Caco-2 (cell line): ENCODE measurements around the gene DPP3. TPM values are rescaled to one million over a fixed set of nuclear protein-coding genes. Genes with fewer than 3 reads are reported as not detected.

ENCODE experiments used
- BruUV-seq: library from RNA; stranded (reverse); fragments of 400-500 nt; replicated peaks from 2 replicates; lab custom pipeline; 2021; lab: Mats Ljungman, UMichigan
- CTCF ChIA-PET: fragments of 300-600 bp; sonication (Branson Sonifier 250); formaldehyde crosslinking; loops from one replicate; lab custom pipeline; 2022; ENCODE audit warnings: antibody characterized with exemption; lab: Charles Lee
- POLR2A ChIA-PET: fragments of 300-600 bp; sonication (Branson Sonifier 250); formaldehyde crosslinking; loops from one replicate; lab custom pipeline; 2022; ENCODE audit warnings: antibody characterized with exemption; lab: Charles Lee
- DNase-seq, 2 experiments: peaks; one replicate each; pipeline versions ENCODE4 v3.0.0 to v3.0.0-alpha.2; 2020 to 2022
- H3K27me3 ChIP-seq: replicated peaks from 2 replicates; pipeline ENCODE4 v1.6.0; 2011; ENCODE audit warnings: low read length; ENCODE audit not compliant: control insufficient read depth, insufficient read depth
- H3K36me3 ChIP-seq: 2 replicates; pipeline ENCODE4 v1.5.1; 2011; ENCODE audit warnings: low read length; ENCODE audit not compliant: control insufficient read depth, insufficient read depth
- H3K4me1 ChIP-seq: fragments of 250-450 bp; sonication (Bioruptor Pico); 2 replicates; pipeline ENCODE4 v1.5.1; 2020; ENCODE audit warnings: mild to moderate bottlenecking
- H3K4me3 ChIP-seq: 2 replicates; pipeline ENCODE4 v1.5.1; 2011; ENCODE audit warnings: low read depth, mild to moderate bottlenecking, control low read depth, low read length
- H3K9me3 ChIP-seq: fragments of 250-450 bp; sonication (Bioruptor Pico); 2 replicates; pipeline ENCODE4 v1.5.1; 2020; ENCODE audit warnings: mild to moderate bottlenecking, moderate library complexity
- H3K27ac Mint-ChIP-seq: one replicate; pipeline ENCODE4 v1.8.0; 2022; ENCODE audit warnings: mixed read lengths; ENCODE audit not compliant: unreplicated experiment
- H3K27me3 Mint-ChIP-seq: one replicate; pipeline ENCODE4 v1.8.0; 2022; ENCODE audit warnings: mixed read lengths; ENCODE audit not compliant: insufficient read depth, unreplicated experiment
- H3K36me3 Mint-ChIP-seq: one replicate; pipeline ENCODE4 v1.8.0; 2022; ENCODE audit warnings: mild to moderate bottlenecking, mixed read lengths; ENCODE audit not compliant: insufficient read depth, unreplicated experiment
- H3K4me1 Mint-ChIP-seq: one replicate; pipeline ENCODE4 v1.8.0; 2022; ENCODE audit warnings: low read depth, mixed read lengths; ENCODE audit not compliant: unreplicated experiment
- H3K4me3 Mint-ChIP-seq: one replicate; pipeline ENCODE4 v1.8.0; 2022; ENCODE audit warnings: mild to moderate bottlenecking, moderate library complexity, mixed read lengths; ENCODE audit not compliant: unreplicated experiment
- H3K9me3 Mint-ChIP-seq: one replicate; pipeline ENCODE4 v1.8.0; 2022; ENCODE audit warnings: mixed read lengths; ENCODE audit not compliant: unreplicated experiment
- CTCF ChIP-seq, 2 experiments: fragments of 200-600 bp in 1 of 2; IDR thresholded peaks; 1 replicate in 1 of 2; 2 replicates in 1 of 2; pipeline versions ENCODE4 v1.5.1 to v1.8.0; 2011 to 2022; ENCODE audit warnings: antibody characterized with exemption in 1 of 2, control low read depth in 1 of 2, inconsistent platforms in 1 of 2, low read depth in 1 of 2, low read length in 1 of 2, mild to moderate bottlenecking in 1 of 2, moderate library complexity in 1 of 2; ENCODE audit not compliant: insufficient read depth in 1 of 2, severe bottlenecking in 1 of 2, unreplicated experiment in 1 of 2
- intact Hi-C: fragments of 100-400 bp; cut with micrococcal nuclease; formaldehyde crosslinking; loops from one replicate; pipeline ENCODE4 v1.10.0; 2022; ENCODE audit not compliant: unreplicated experiment
- total RNA-seq: library from RNA; stranded (reverse); gene quantifications from 2 replicates; pipeline ENCODE4 v1.2.3, GENCODE V29; 2022

Gene DPP3
- total RNA-seq, 1 experiment from 2014 or later = 106 TPM

- Histone ChIP-seq H3K27me3 (no peaks in the 10 kb centered on the region), H3K36me3 (no peaks in the 10 kb centered on the region), H3K9me3 (no peaks in the 10 kb centered on the region), H3K4me1 (peaks cover 8% of the 10 kb centered on the region; the same call in 1 of the 2 replicates), H3K4me3 (no peak overlapping the region)
- POLR2A ChIA-PET = no interaction called here
- H3K27ac Mint-ChIP-seq = no peak overlapping the region
- no peaks in the 10 kb centered on the region for H3K4me1 Mint-ChIP-seq
- no peak for TF ChIP-seq CTCF (IDR thresholded peaks at IDR 0.05; ENCODE audit: insufficient read depth in 1 of 2, low read depth in 1 of 2, low read length in 1 of 2, severe bottlenecking in 1 of 2, unreplicated experiment in 1 of 2)
- DNase-seq = no peak
- no TSS peak for BruUV-seq
- no peaks in the 10 kb centered on the region for H3K9me3 Mint-ChIP-seq
- intact Hi-C loops = no loop called here
- H3K27me3 Mint-ChIP-seq = no peaks in the 10 kb centered on the region
- no peaks in the 10 kb centered on the region for H3K36me3 Mint-ChIP-seq
- CTCF ChIA-PET = interaction anchor here (0.6 kb wide), 1 partner anchor 124 kb away, joined by 4 read pairs; no protein-coding TSS in a partner anchor
- H3K4me3 Mint-ChIP-seq = no peak overlapping the region
Observed at GRCh38 chr11:66554602-66555001, 74.4 kb downstream of the DPP3 start.

- BruUV-seq = no TSS peak
- Mint-ChIP-seq H3K27ac (no peak overlapping the region), H3K36me3 (no peaks in the 10 kb centered on the region), H3K9me3 (no peaks in the 10 kb centered on the region), H3K4me3 (no peak overlapping the region), H3K27me3 (no peaks in the 10 kb centered on the region), H3K4me1 (no peaks in the 10 kb centered on the region)
- no peaks in the 10 kb centered on the region for H3K9me3 ChIP-seq
- no peaks in the 10 kb centered on the region for H3K27me3 ChIP-seq
- CTCF ChIA-PET = interaction anchor here (0.6 kb wide), 1 partner anchor 52 kb away, joined by 4 read pairs; no protein-coding TSS in a partner anchor
- TF ChIP-seq CTCF (IDR thresholded peaks at IDR 0.05; ENCODE audit: insufficient read depth in 1 of 2, low read depth in 1 of 2, low read length in 1 of 2, severe bottlenecking in 1 of 2, unreplicated experiment in 1 of 2) = no peak
- POLR2A ChIA-PET = no interaction called here
- intact Hi-C loops = no loop called here
- H3K4me3 ChIP-seq = no peak overlapping the region
- H3K36me3 ChIP-seq = no peaks in the 10 kb centered on the region
- DNase-seq = no peak
- peaks cover 8% of the 10 kb centered on the region; the same call in 1 of the 2 replicates for H3K4me1 ChIP-seq
Observed at GRCh38 chr11:66555416-66555815, 75.2 kb downstream of the DPP3 start.

GRCh38 chr11:66556086-66556485, 75.9 kb downstream of the DPP3 start:
- Histone ChIP-seq H3K4me1 (peaks cover 6% of the 10 kb centered on the region; the same call in 1 of the 2 replicates), H3K27me3 (no peaks in the 10 kb centered on the region), H3K9me3 (no peaks in the 10 kb centered on the region), H3K36me3 (no peaks in the 10 kb centered on the region), H3K4me3 (no peak overlapping the region)
- no peaks in the 10 kb centered on the region for H3K27me3 Mint-ChIP-seq
- BruUV-seq = no TSS peak
- H3K9me3 Mint-ChIP-seq = no peaks in the 10 kb centered on the region
- H3K27ac Mint-ChIP-seq = no peak overlapping the region
- no peaks in the 10 kb centered on the region for H3K36me3 Mint-ChIP-seq
- ChIA-PET POLR2A (no interaction called here), CTCF (no interaction called here)
- no peaks in the 10 kb centered on the region for H3K4me1 Mint-ChIP-seq
- DNase-seq = no peak
- no peak overlapping the region for H3K4me3 Mint-ChIP-seq
- intact Hi-C loops = no loop called here
- TF ChIP-seq CTCF (IDR thresholded peaks at IDR 0.05; ENCODE audit: insufficient read depth in 1 of 2, low read depth in 1 of 2, low read length in 1 of 2, severe bottlenecking in 1 of 2, unreplicated experiment in 1 of 2) = no peak
